Neural cell (in vitro differentiated cells): ENCODE results near the gene ZBTB46. TPM values are rescaled to one million over a fixed set of nuclear protein-coding genes. Genes with fewer than 3 reads are reported as not detected.

ENCODE experiments used
- H2AFZ ChIP-seq: fragments of 200-600, 300-800 bp; sonication (generic), shearing (Covaris generic); 2 replicates; pipeline ENCODE4 v1.6.0; 2014; ENCODE audit warnings: low read depth, mild to moderate bottlenecking, antibody characterized with exemption, low read length, moderate library complexity
- H3F3A ChIP-seq: fragments of 200-600 bp; shearing (Covaris generic); 2 replicates; pipeline ENCODE4 v1.6.1; 2016; ENCODE audit warnings: mild to moderate bottlenecking, moderate library complexity, mixed read lengths, antibody characterized with exemption, low read length; ENCODE audit not compliant: insufficient read depth, poor library complexity, severe bottlenecking
- H3K27ac ChIP-seq: fragments of 200-600, 300-800 bp; sonication (generic), shearing (Covaris generic); 2 replicates; pipeline ENCODE4 v1.5.1; 2014; ENCODE audit warnings: mild to moderate bottlenecking, low read length, moderate library complexity
- H3K27me3 ChIP-seq: fragments of 300-800, 200-600 bp; sonication (generic), shearing (Covaris generic); 2 replicates; pipeline ENCODE4 v1.6.0; 2014; ENCODE audit warnings: mild to moderate bottlenecking, low read depth, low read length, moderate library complexity; ENCODE audit not compliant: insufficient read depth
- H3K36me3 ChIP-seq: fragments of 300-800, 200-600 bp; sonication (generic), shearing (Covaris generic); 2 replicates; pipeline ENCODE4 v1.5.1; 2014; ENCODE audit warnings: mild to moderate bottlenecking, antibody characterized with exemption, low read length, moderate library complexity; ENCODE audit not compliant: insufficient read depth
- H3K4me2 ChIP-seq: fragments of 300-800, 200-600 bp; sonication (generic), shearing (Covaris generic); 2 replicates; pipeline ENCODE4 v1.6.0; 2014; ENCODE audit warnings: mild to moderate bottlenecking, low read length
- H3K4me3 ChIP-seq: fragments of 300-800, 200-600 bp; sonication (generic), shearing (Covaris generic); 2 replicates; pipeline ENCODE4 v1.5.1; 2014; ENCODE audit warnings: mild to moderate bottlenecking, low read length, moderate library complexity
- H3K79me2 ChIP-seq: fragments of 200-600 bp; shearing (Covaris generic); replicated peaks from 2 replicates; pipeline ENCODE4 v1.6.0; 2014; ENCODE audit warnings: mild to moderate bottlenecking, low read length, moderate library complexity; ENCODE audit not compliant: insufficient read depth
- H3K9ac ChIP-seq: fragments of 300-800, 200-600 bp; sonication (generic), shearing (Covaris generic); 2 replicates; pipeline ENCODE4 v1.6.1; 2016; ENCODE audit warnings: mild to moderate bottlenecking, low read length, mixed read lengths
- H3K9me2 ChIP-seq: fragments of 200-600 bp; shearing (Covaris generic); 2 replicates; pipeline ENCODE4 v1.6.1; 2016; ENCODE audit warnings: mild to moderate bottlenecking, low read length, mixed read lengths; ENCODE audit not compliant: insufficient read depth
- H3K9me3 ChIP-seq: fragments of 200-600, 300-800 bp; sonication (generic), shearing (Covaris generic); 2 replicates; pipeline ENCODE4 v1.6.1; 2016; ENCODE audit warnings: mild to moderate bottlenecking, mixed run types, low read length, moderate library complexity, mixed read lengths
- H4K20me1 ChIP-seq: fragments of 200-600 bp; shearing (Covaris generic); 2 replicates; pipeline ENCODE4 v1.6.1; 2016; ENCODE audit warnings: mild to moderate bottlenecking, mixed run types; ENCODE audit not compliant: insufficient read depth
- CTCF ChIP-seq: fragments of 450-650 bp; IDR thresholded peaks from 2 replicates; pipeline ENCODE4 v1.5.1; 2014; ENCODE audit warnings: antibody characterized with exemption, mild to moderate bottlenecking, moderate library complexity; ENCODE audit not compliant: poor library complexity, severe bottlenecking
- EP300 ChIP-seq: fragments of 450-650 bp; conservative IDR thresholded peaks from 2 replicates; pipeline ENCODE4 v1.6.1; 2014; ENCODE audit warnings: antibody characterized with exemption, mild to moderate bottlenecking, moderate library complexity; ENCODE audit not compliant: poor library complexity, severe bottlenecking
- EZH2 ChIP-seq: fragments of 200-600, 300-800 bp; shearing (Covaris generic), sonication (generic); IDR thresholded peaks from 2 replicates; pipeline ENCODE4 v1.6.1; 2014; ENCODE audit warnings: antibody characterized with exemption, low read length, borderline replicate concordance, mild to moderate bottlenecking; ENCODE audit not compliant: insufficient read depth, poor library complexity, severe bottlenecking
- MXI1 ChIP-seq: fragments of 450-650 bp; conservative IDR thresholded peaks from 2 replicates; pipeline ENCODE4 v1.6.1; 2014; ENCODE audit warnings: antibody characterized with exemption, mild to moderate bottlenecking; ENCODE audit not compliant: poor library complexity, severe bottlenecking
- POLR2AphosphoS5 ChIP-seq: IDR thresholded peaks from 2 replicates; pipeline ENCODE4 v1.6.1; 2012
- RAD21 ChIP-seq: fragments of 450-650 bp; conservative IDR thresholded peaks from 2 replicates; pipeline ENCODE4 v1.6.1; 2014; ENCODE audit warnings: antibody characterized with exemption, mild to moderate bottlenecking, moderate library complexity
- REST ChIP-seq: IDR thresholded peaks from 2 replicates; pipeline ENCODE4 v1.6.1; 2012; ENCODE audit warnings: borderline replicate concordance
- SMC3 ChIP-seq: fragments of 450-650 bp; conservative IDR thresholded peaks from 2 replicates; pipeline ENCODE4 v1.6.1; 2014; ENCODE audit warnings: antibody characterized with exemption, mild to moderate bottlenecking, moderate library complexity; ENCODE audit not compliant: poor library complexity
- TAF1 ChIP-seq: IDR thresholded peaks from 2 replicates; pipeline ENCODE4 v1.6.1; 2012; ENCODE audit warnings: low read depth
- polyA plus RNA-seq: library from polyadenylated mRNA; depleted of rRNA; stranded (reverse); fragments of >200 nt; gene quantifications from 2 replicates; pipeline ENCODE4 v1.2.3, GENCODE V29; 2014

The ZBTB46 gene
- polyA plus RNA-seq, 1 donor from 2014 or later = 15.0 TPM

DNA sequence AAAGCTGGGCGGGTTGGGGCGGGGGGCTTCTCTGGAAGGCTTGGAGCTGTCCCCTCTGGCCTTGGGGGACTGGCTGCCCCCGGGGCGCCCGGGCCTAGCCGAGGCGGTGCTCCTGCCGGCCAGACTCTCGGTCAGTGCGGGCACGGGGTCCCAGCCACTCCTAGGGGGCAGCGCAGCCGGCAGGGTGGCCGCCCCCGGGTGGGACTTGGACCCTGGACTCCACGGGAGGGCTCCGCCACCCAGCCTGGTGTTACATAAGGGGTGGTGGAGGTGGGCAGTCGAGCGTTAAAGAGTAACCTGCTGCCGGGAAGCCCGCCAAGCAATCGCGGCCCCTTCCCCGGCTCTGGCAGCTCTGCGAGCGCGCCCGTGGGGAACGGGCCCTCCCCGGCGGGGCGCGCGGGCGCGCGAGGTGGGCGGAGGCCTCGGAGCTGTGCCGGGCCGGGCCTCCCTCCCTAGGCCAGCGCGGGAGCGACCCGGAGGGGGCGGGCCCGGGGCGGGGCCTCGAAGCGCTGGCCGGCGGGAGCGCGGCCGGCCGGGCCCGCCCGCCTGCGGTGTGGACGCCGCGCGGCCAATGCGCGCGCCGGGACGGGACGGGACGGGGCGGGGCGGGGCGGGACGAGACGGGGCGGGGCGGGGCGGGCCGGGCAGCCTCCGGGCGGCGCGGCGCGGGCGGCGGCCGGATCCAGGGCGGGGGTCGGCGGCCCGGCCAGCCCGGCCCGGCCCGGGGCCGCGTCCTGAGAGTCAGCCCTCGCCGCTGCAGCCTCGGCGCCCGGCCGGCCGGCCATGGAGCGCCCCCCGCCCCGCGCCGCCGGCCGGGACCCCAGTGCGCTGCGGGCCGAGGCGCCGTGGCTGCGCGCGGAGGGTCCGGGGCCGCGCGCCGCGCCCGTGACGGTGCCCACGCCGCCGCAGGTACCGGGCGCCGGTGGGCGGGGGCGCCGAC is 91.7 kb downstream of the ZBTB46 start, which contains the start of gene SLC2A4RG:
TSS of gene SLC2A4RG (plus strand) at position 647 of the 940 bp plus-strand sequence. CDS start at position 784, 137 bp downstream.
- H3K4me2 ChIP-seq = peak within 1 kb of the TSS; percentile 70
- H3K9ac ChIP-seq = peak within 1 kb of the TSS; percentile 76
- TF ChIP-seq REST = no peak
- TF ChIP-seq MXI1 = no peak
- no peak for TF ChIP-seq RAD21
- TF ChIP-seq TAF1 = no peak
- no peak for TF ChIP-seq EZH2
- no peak for TF ChIP-seq SMC3
- TF ChIP-seq EP300 = no peak
- TF ChIP-seq POLR2AphosphoS5 = no peak
- no peak for TF ChIP-seq CTCF
- H3K36me3 ChIP-seq = no peaks in the 10 kb centered on the region
- no peaks in the 10 kb centered on the region for H3K9me2 ChIP-seq
- no peaks in the 10 kb centered on the region for H3K27me3 ChIP-seq
- H3F3A ChIP-seq = no peaks in the 10 kb centered on the region
- H2AFZ ChIP-seq = no peak within 1 kb of the TSS
- peak within 1 kb of the TSS; percentile 47 for H3K27ac ChIP-seq
- H3K9me3 ChIP-seq = no peaks in the 10 kb centered on the region
- H4K20me1 ChIP-seq = no peaks in the 10 kb centered on the region
- H3K79me2 ChIP-seq = no peaks in the 10 kb centered on the region
- H3K4me3 ChIP-seq = peak within 1 kb of the TSS; percentile 84

GRCh38 chr20:63738687-63739129 is 92.4 kb downstream of the ZBTB46 start:
- no peak overlapping the region for H3K4me2 ChIP-seq
- no peaks in the 10 kb centered on the region for H3K9me3 ChIP-seq
- no peaks in the 10 kb centered on the region for H3K79me2 ChIP-seq
- no peaks in the 10 kb centered on the region for H4K20me1 ChIP-seq
- H3K9ac ChIP-seq = peak overlapping the region; percentile 50
- H3K27me3 ChIP-seq = no peaks in the 10 kb centered on the region
- no peak for TF ChIP-seq RAD21
- no peak for TF ChIP-seq SMC3
- no peak for TF ChIP-seq REST
- no peak for TF ChIP-seq POLR2AphosphoS5
- TF ChIP-seq EP300 = no peak
- no peaks in the 10 kb centered on the region for H3K9me2 ChIP-seq
- H3K36me3 ChIP-seq = no peaks in the 10 kb centered on the region
- peak overlapping the region; percentile 12 for H3K27ac ChIP-seq
- no peak overlapping the region for H2AFZ ChIP-seq
- peak overlapping the region; percentile 56 for H3K4me3 ChIP-seq
- no peaks in the 10 kb centered on the region for H3F3A ChIP-seq
